GM18508 (cell line): Measurements from ENCODE around the gene PSMC2.

Experiments used
- ATAC-seq: cut with Tn5 transposase; IDR thresholded peaks from one replicate; pipeline ENCODE4 v1.9.1; 2021; ENCODE audit warnings: moderate number of reproducible peaks; ENCODE audit not compliant: insufficient read depth, unreplicated experiment

The PSMC2 gene

DNA sequence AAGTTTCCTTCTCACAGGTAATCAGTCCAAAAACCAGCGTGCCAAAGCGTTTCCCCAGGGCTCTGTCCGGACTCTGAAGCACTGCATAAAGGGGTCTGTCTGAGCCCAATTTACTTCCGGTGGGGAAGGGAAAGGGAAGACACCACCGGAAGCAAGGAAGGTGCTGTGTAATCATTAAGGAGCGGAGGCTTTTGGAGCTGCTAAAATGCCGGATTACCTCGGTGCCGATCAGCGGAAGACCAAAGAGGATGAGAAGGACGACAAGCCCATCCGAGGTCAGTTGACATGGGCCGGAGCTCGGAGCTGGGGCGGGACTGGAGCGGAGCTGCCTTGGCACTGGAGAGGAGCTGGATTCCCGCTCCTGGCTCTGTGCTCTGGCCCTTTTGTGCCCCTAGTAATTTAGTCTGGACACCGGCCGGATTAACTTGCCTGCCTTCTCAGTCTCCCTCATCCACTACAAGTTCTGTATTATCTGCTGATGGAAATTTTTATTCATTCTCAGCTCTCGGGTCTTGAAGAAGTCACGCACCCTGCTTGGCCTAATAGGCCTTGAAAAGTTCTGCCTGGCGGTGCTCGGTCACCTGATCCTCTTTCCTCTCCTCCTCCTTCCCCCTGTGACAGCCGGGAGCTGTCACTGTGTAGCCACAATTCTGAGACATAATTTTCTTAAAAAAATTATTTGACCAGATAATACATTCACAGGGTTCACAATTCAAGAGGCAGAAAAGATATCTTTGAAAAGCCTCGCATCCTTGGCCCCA, at the start of gene PSMC2:
TSS of gene PSMC2 (plus strand) at position 137 of the 761 bp plus-strand sequence. CDS start at position 206, 69 bp downstream.
- peak; percentile 51 for ATAC-seq

DNA sequence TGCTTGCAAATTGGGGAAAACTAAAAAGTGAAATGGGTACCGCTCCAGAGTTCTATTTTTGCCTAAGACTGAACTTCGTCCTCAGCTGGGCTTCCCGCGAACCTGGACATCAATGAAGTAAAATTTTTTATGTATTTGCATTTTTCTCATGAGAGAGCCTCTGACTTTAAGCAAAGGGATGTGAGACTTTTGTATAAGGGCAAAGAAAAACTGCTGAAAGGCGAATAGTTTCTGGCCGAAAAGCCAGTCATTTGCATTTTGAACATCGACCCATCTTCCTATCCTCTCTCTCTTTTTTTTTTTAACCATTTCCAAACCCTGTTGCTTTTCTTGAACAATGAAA, 49.6 kb upstream of the PSMC2 start:
- ATAC-seq = no peak

- no peak for ATAC-seq
These were observed 47.8 kb upstream of the PSMC2 start for GRCh38 chr7:103299660-103300059.

DNA sequence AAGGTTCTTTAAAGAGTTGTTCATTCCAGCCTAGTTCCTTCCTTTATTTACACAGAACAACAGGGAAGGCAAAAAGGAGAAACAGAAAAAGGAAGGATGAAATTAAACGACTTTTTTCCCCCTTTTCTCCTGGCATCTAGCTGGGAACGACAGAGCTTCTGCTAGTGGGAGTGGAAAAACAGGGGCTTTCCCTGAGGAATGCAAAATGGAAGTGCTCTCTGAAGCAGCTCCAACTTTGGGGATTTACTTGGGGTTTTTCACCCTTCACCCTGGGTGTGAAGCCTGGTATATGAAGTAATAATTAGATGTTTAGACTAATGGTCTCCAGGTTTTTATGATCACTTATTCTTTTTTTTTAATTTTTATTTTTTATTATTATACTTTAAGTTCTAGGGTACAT, 46.0 kb upstream of the PSMC2 start:
- ATAC-seq = no peak

DNA sequence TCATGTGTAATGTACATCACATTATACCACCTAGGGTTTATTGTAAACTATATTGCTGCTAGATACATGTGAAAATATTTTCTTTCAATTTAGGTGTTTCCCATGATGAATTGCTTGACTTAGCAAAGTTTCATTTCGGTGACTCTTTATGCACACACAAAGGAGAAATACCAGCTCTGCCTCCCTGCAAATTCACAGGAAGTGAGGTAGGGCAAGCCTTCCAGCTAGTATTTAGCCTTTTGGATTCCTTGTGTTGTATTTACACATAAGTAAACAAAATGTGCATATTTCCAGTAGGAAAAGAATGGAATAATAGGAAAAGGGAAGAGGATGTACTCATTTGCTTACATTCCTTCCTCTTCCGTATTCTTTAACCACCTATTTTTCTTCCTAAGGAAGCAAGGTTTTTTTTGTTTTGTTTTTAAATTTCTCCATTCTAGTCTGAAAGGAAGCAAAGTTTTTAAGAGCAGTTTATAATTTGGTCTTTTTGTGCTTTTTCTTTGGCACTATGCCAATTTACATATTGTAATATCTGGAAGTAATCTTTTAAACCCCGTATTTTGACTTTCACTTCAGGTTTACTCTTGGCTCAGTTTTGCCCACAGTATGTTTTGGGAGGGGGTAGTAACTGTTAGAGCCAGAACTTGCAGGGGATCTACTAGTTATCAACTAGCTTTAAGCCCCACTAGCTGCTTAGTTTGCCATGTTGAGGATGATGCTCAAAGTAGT, 39.8 kb upstream of the PSMC2 start:
- ATAC-seq = no peak

- no peak for ATAC-seq
These were observed 32.6 kb upstream of the PSMC2 start for GRCh38 chr7:103314852-103315251.

GRCh38 chr7:103316380-103316941, 31.0 kb upstream of the PSMC2 start:
- ATAC-seq = no peak

DNA sequence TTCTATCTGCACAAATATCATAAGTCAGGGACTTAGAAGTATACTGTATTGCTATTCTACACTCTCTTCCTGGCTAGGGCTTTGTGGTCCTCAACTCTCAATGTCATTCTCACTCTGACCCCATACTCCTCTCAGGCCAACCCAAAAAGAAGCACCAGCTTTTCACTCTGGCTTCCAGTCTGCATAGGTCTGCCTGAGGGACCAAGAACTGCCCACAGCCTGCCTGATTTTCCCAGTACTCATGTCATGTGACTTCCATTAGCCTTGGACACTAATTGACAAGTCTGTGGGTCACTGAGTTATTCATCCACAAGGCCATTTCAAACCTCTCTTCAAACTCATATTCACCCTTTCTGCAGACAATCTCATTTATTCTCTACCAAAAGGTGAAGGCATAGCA, 30.4 kb upstream of the PSMC2 start:
- no peak for ATAC-seq

DNA sequence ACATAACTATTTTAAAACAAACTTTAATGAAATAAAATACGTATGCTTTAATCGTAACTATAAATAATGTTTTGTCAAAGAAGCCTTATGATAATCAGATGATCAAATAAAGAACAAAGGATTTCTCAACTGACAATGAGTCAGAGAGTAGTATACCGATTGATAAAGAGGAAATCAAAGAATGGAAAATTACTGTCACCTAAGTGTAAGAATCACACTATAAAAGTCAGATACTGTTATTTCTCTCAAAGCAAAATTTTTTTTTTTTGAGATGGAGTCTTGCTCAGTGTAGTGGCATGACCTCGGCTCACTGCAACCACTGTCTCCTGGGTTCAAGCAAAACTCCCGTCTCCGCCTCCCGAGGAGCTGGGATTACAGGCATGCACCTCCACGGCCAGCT, 21.7 kb upstream of the PSMC2 start:
- ATAC-seq = no peak

- no peak for ATAC-seq
These were observed 10.7 kb upstream of the PSMC2 start for GRCh38 chr7:103336761-103337160.

GRCh38 chr7:103338864-103339263, 8.6 kb upstream of the PSMC2 start:
- no peak for ATAC-seq

DNA sequence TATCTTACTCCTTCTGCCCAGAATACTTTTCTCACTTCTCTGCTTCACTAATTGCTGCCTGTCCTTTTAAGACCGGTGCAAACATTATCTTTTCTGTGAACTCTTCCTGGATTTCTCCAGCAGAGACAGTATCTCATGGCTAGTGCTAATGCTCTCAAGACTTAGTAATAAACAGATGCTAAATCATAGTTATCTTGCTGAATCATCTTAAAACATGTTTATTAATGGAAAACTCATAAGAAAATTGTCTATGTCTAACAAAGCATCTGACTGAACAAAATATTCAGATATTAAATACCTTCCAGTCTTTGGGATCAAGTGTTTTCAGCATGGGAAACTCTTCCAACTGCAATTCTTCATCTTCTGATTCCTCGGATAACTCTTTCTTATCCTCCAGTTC, 6.0 kb upstream of the PSMC2 start:
- ATAC-seq = no peak

- no peak for ATAC-seq
These were observed 4.1 kb upstream of the PSMC2 start for GRCh38 chr7:103343332-103343731.

DNA sequence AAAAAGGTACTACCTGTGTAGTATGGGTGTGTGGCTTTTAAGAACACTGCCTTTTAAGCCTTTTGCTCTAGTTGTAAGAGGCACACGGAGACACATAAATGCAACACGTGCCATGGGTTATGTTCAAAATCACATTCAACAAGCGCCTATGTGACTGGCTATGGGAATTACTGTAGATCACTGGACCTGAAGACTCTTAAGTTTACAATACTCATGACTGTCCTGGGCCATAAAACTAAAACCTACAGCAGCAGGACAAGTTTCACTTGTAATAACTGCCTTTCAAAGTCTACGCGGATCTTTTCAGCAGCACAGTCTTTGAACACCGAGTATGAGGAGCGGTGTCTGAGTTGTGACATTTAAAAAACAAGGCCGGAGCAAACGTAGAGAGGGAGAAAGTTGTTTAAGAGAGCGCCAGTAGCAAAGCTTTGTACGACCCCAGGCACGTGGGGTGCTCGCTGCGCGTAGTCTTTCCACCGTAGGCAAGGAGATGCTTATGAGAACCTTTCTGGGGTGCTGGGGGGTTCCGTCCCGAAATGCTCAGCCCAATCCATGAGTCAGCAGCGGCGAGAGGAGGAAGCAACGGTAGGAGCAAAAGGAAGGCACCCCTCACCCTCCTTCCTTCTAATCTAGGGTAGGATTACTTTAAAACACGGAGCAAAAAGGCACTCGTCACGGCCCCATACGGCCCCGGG, 3.5 kb upstream of the PSMC2 start:
- no peak for ATAC-seq

- ATAC-seq = peak; percentile 37
These were observed 2.8 kb upstream of the PSMC2 start, which contains the start of gene DNAJC2 for GRCh38 chr7:103344453-103345149. Gene DNAJC2 (minus strand): TSS chr7:103344767. CDS start chr7:103344622, 145 bp downstream.

GRCh38 chr7:103346396-103346795, 1.0 kb upstream of the PSMC2 start:
- no peak for ATAC-seq

DNA sequence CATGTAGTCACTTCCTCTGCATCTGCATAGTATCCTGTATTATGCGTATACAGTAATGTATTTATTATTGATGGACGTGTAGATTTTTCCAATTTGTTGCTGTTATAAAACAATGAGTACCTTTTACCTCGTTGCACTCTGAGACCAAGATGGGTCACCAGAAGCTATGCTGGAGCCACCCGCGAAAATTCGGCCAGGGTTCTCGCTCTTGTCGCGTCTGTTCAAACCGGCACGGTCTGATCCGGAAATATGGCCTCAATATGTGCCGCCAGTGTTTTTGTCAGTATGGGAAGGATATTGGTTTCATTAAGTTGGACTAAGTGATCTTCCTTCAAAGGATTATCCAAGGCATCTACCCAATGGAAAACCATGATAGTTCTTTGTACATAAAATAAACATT, 1.0 kb downstream of the PSMC2 start:
- no peak for ATAC-seq

GRCh38 chr7:103348959-103349358, 1.5 kb downstream of the PSMC2 start:
- no peak for ATAC-seq

GRCh38 chr7:103349805-103350204, 2.4 kb downstream of the PSMC2 start:
- no peak for ATAC-seq

DNA sequence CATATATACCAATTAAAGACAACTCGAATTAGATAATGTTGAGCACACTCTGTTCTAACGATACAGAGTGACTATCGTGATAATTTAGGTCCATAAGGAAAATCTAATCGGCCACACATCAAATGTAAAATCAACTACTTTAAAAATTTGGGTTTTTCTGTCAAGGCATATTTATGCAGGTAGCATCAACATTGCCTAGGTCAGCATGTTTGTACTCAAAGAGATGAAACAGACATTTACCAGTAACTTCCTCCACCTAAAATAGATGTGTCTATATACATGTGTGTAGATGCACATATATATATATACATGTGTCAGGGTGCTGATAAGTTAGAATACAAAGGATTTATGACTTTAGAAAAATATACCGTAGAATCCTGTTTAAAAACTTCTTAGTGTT, 22.0 kb downstream of the PSMC2 start:
- no peak for ATAC-seq
